Choroid plexus epithelial cell (primary cell): Measurements from ENCODE around the gene EDC3.
"Not testable (repeated sequence)": the region's sequence is repeated elsewhere in the genome, so short reads cannot be mapped to it uniquely, and the experiment has no call there.

Experiments used
- DNase-seq: peaks from one replicate; pipeline ENCODE4 v3.0.0-alpha.2; 2010; ENCODE audit warnings: low read depth
- H3K4me3 ChIP-seq: 2 replicates; pipeline ENCODE4 v1.5.1; 2011; ENCODE audit warnings: low read depth, mild to moderate bottlenecking, control low read depth, low read length, moderate library complexity
- CTCF ChIP-seq: conservative IDR thresholded peaks from 2 replicates; pipeline ENCODE4 v1.5.1; 2011; ENCODE audit warnings: low read depth, mild to moderate bottlenecking, control low read depth, inconsistent platforms, low read length, moderate library complexity

EDC3 gene

GRCh38 chr15:74630284-74631086 lies 65.3 kb downstream of the EDC3 start:
- DNase-seq: peak; percentile 34

GRCh38 chr15:74629696-74630095 lies 66.1 kb downstream of the EDC3 start:
- not testable (repeated sequence) for DNase-seq, H3K4me3 ChIP-seq

More at GRCh38 chr15:74630284-74631086, 65.3 kb downstream of the EDC3 start:
- H3K4me3 ChIP-seq: no peak overlapping the region
- TF ChIP-seq CTCF: peak; percentile 49

- no peak for TF ChIP-seq CTCF
- no peak overlapping the region for H3K4me3 ChIP-seq
- no peak for DNase-seq
These were observed 66.9 kb downstream of the EDC3 start for GRCh38 chr15:74628949-74629348.

- H3K4me3 ChIP-seq: no peak overlapping the region
- no peak for DNase-seq
- TF ChIP-seq CTCF: no peak
These were observed 67.6 kb downstream of the EDC3 start for GRCh38 chr15:74628199-74628598.

GRCh38 chr15:74627766-74628165 lies 68.1 kb downstream of the EDC3 start:
- TF ChIP-seq CTCF: no peak
- H3K4me3 ChIP-seq: no peak overlapping the region
- DNase-seq: no peak

GRCh38 chr15:74626752-74627692 lies 68.8 kb downstream of the EDC3 start:
- no peak for TF ChIP-seq CTCF
- DNase-seq: no peak
- H3K4me3 ChIP-seq: no peak overlapping the region

GRCh38 chr15:74626336-74626735 lies 69.5 kb downstream of the EDC3 start:
- TF ChIP-seq CTCF: no peak
- DNase-seq: no peak
- no peak overlapping the region for H3K4me3 ChIP-seq
